Neuronal stem cell (in vitro differentiated cells): ENCODE measurements around the gene SELENOK.

ENCODE experiments used
- DNase-seq: peaks from one replicate; pipeline ENCODE4 v3.0.0-alpha.2; 2013; ENCODE audit warnings: low spot score
- H2AFZ ChIP-seq: one replicate; pipeline ENCODE4 v1.6.1; 2013; ENCODE audit warnings: mild to moderate bottlenecking, low read length, inconsistent platforms
- H2AK5ac ChIP-seq: 2 replicates; pipeline ENCODE4 v1.6.1; 2013; ENCODE audit warnings: low read depth, mild to moderate bottlenecking, inconsistent platforms, low read length, moderate library complexity, mixed read lengths
- H2BK120ac ChIP-seq: 2 replicates; pipeline ENCODE4 v1.6.1; 2013; ENCODE audit warnings: low read depth, mild to moderate bottlenecking, inconsistent platforms, low read length, moderate library complexity, mixed read lengths
- H2BK12ac ChIP-seq: one replicate; pipeline ENCODE4 v1.6.1; 2013; ENCODE audit warnings: low read length, inconsistent platforms
- H2BK15ac ChIP-seq: 2 replicates; pipeline ENCODE4 v1.6.1; 2013; ENCODE audit warnings: mild to moderate bottlenecking, low read length, inconsistent platforms, mixed read lengths
- H2BK5ac ChIP-seq: one replicate; pipeline ENCODE4 v1.6.1; 2013; ENCODE audit warnings: inconsistent platforms, mild to moderate bottlenecking, low read length, moderate library complexity
- H3K14ac ChIP-seq: one replicate; pipeline ENCODE4 v1.6.1; 2013; ENCODE audit warnings: low read length, inconsistent platforms
- H3K18ac ChIP-seq: 2 replicates; pipeline ENCODE4 v1.6.1; 2013; ENCODE audit warnings: low read length, inconsistent platforms
- H3K23ac ChIP-seq: 2 replicates; pipeline ENCODE4 v1.6.1; 2013; ENCODE audit warnings: low read depth, mild to moderate bottlenecking, mixed read lengths, low read length, inconsistent platforms; ENCODE audit not compliant: poor library complexity
- H3K27ac ChIP-seq: replicated peaks from 3 replicates; pipeline ENCODE4 v1.5.1; 2013; ENCODE audit warnings: low read length, inconsistent platforms
- H3K27me3 ChIP-seq, 3 experiments: 2 replicates each; pipeline ENCODE4 v1.6.1; 2013; ENCODE audit warnings: low read length in 3 of 3, mild to moderate bottlenecking in 2 of 3, inconsistent platforms in 1 of 3, low read depth in 1 of 3, mixed read lengths in 1 of 3, moderate library complexity in 1 of 3; ENCODE audit not compliant: control insufficient read depth in 3 of 3, insufficient read depth in 3 of 3
- H3K36me3 ChIP-seq, 2 donors: replicated peaks in 1 of 2; 2 replicates each; pipeline ENCODE4 v1.6.1; 2013; ENCODE audit warnings: low read length in 2 of 2; ENCODE audit not compliant: control insufficient read depth in 2 of 2, insufficient read depth in 2 of 2
- H3K4ac ChIP-seq: 2 replicates; pipeline ENCODE4 v1.6.1; 2013; ENCODE audit warnings: inconsistent platforms, mild to moderate bottlenecking, low read length, moderate library complexity
- H3K4me1 ChIP-seq, 2 donors: 1 replicate in 1 of 2; 2 replicates in 1 of 2; pipeline ENCODE4 v1.6.1; 2013; ENCODE audit warnings: low read length in 2 of 2, low read depth in 1 of 2; ENCODE audit not compliant: control insufficient read depth in 2 of 2, insufficient read depth in 1 of 2
- H3K4me2 ChIP-seq: one replicate; pipeline ENCODE4 v1.6.1; 2013; ENCODE audit warnings: mild to moderate bottlenecking, low read length, inconsistent platforms; ENCODE audit not compliant: insufficient read depth, poor library complexity, severe bottlenecking
- H3K4me3 ChIP-seq, 2 donors: 2 replicates each; pipeline ENCODE4 v1.5.1; 2013; ENCODE audit warnings: low read length in 2 of 2, mild to moderate bottlenecking in 2 of 2, inconsistent platforms in 1 of 2, moderate library complexity in 1 of 2
- H3K79me1 ChIP-seq: one replicate; pipeline ENCODE4 v1.6.1; 2013; ENCODE audit warnings: low read depth, mild to moderate bottlenecking, inconsistent platforms, low read length, moderate library complexity
- H3K9ac ChIP-seq: one replicate; pipeline ENCODE4 v1.6.1; 2013; ENCODE audit warnings: mild to moderate bottlenecking, low read depth, low read length, inconsistent platforms; ENCODE audit not compliant: poor library complexity
- H3K9me3 ChIP-seq, 2 donors: replicated peaks in 1 of 2; 2 replicates each; pipeline versions ENCODE3 to v1.6.1; 2013; ENCODE audit warnings: low read length in 2 of 2, mild to moderate bottlenecking in 2 of 2, inconsistent platforms in 1 of 2, low read depth in 1 of 2, mixed read lengths in 1 of 2, moderate library complexity in 1 of 2; ENCODE audit not compliant: control insufficient read depth in 2 of 2, insufficient read depth in 1 of 2
- H4K8ac ChIP-seq: one replicate; pipeline ENCODE4 v1.6.1; 2013; ENCODE audit warnings: low read depth, mild to moderate bottlenecking, inconsistent platforms, low read length, moderate library complexity
- H4K91ac ChIP-seq: one replicate; pipeline ENCODE4 v1.6.1; 2013; ENCODE audit warnings: low read length, low read depth, mild to moderate bottlenecking, inconsistent platforms; ENCODE audit not compliant: poor library complexity
- WGBS, 2 donors: extraction: QIAGEN DNeasy Blood & Tissue Kit; methylation state at CpG; one replicate each; pipeline ENCODE4 v1.1.7; 2013; ENCODE audit warnings: missing lambda C conversion rate in 2 of 2, mixed read lengths in 1 of 2; ENCODE audit not compliant: insufficient read length in 2 of 2, insufficient replicate concordance in 1 of 2; ENCODE audit errors: extremely low coverage in 2 of 2; 5-methylcytosine and 5-hydroxymethylcytosine counted together

The SELENOK gene

DNA sequence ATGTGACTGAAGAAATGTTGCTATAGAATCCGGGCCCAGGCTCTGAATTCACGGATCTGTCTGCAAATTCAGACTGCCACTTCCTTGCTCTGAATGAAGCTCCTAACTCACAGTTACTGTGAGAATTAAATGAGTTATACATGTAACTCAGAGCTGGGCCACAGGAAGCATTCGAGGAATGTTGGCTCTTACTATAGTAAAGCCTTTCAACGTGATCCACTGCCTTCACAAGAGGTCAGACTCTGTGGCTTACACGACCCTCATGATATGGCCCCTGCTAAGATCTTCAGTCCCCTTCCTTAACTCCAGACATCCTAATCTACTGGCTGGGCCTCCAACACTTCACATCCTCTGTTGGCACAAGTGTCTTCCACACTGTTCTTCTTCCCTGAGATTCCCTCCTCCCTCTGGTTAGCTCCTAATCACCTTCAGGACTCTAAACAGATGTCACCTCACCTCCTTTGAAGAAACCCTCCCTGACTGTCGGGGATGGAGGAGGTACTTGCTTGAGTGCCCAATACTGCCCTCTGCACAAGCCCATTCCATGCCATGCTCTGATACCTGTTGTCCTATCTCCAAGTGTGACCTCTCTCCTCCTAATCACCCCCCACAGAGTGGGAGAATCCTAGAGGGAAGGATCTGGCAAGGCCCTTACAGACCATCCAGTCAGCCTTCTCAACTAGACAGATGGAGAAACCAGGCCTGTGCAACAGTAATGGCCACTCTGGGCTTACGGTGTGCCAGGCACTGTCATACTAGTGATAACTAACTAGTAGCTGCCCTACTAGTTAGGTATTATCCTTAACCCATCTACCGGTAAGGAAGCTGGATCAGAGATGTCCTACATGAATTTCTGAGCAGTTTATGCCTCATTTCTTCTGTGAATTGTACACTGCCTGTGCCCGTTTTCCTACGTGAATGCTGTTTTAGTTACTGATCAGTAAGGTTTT, 11.0 kb downstream of the SELENOK start:
- H4K8ac ChIP-seq = no peak overlapping the region
- H2BK5ac ChIP-seq = no peak overlapping the region
- no peak overlapping the region for H4K91ac ChIP-seq
- H3K4me2 ChIP-seq = peak overlapping the region; percentile 56
- no peaks in the 10 kb centered on the region for H3K9me3 ChIP-seq
- H3K4me3 ChIP-seq = peak overlapping the region; percentile 62 to 74
- no CpG with 5 or more reads among the region's 10 CpGs for WGBS, 2 donors
- no peak overlapping the region for H2BK12ac ChIP-seq
- H3K23ac ChIP-seq = no peak overlapping the region
- H3K18ac ChIP-seq = no peak overlapping the region
- no peak overlapping the region for H2AK5ac ChIP-seq
- DNase-seq = no peak
- H3K27me3 ChIP-seq = no peaks in the 10 kb centered on the region
- H2BK120ac ChIP-seq = no peak overlapping the region
- peaks cover 6 to 11% of the 10 kb centered on the region in 2 donors for H3K4me1 ChIP-seq
- H3K36me3 ChIP-seq = peaks cover 17 to 75% of the 10 kb centered on the region in 2 donors
- no peak overlapping the region for H3K9ac ChIP-seq
- no peak overlapping the region for H2AFZ ChIP-seq
- no peak overlapping the region for H3K14ac ChIP-seq
- H3K4ac ChIP-seq = no peak overlapping the region
- H3K27ac ChIP-seq = no peak overlapping the region
- no peaks in the 10 kb centered on the region for H3K79me1 ChIP-seq
- H2BK15ac ChIP-seq = no peak overlapping the region

DNA sequence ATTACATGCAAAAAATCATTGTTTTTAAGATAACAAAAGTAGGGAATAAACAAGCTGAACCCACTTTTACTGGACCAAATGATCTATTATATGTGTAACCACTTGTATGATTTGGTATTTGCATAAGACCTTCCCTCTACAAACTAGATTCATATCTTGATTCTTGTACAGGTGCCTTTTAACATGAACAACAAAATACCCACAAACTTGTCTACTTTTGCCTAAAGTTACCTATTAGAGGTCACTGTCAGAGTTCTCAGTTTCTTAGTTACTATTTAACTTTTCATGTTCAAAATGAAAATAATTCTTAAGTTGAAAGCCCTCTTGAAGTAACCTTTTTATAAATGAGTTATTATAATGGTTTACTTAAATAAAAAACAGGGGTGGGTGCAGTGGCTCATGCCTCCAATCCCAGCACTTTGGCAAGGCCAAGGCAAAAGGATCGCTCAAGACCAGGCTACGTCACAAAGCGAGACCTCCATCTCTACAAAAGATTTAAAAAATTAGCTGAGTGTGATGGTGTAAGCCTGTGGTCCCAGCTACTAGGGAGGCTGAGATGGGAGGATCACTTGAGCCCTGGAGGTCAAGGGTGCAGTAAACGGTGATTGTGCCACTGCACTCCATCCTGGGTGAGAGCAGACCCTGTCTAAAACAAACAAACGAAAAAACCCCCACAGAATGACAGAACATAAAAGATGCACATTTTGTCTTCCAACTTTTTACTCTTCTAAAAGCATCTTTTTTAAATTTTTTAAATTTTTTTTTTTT, 25.7 kb downstream of the SELENOK start:
- Histone ChIP-seq H3K4me2 (no peak overlapping the region), H4K8ac (no peak overlapping the region), H3K4me3 (no peak overlapping the region), H3K27me3 (no peaks in the 10 kb centered on the region), H2BK120ac (no peak overlapping the region), H2AK5ac (no peak overlapping the region), H3K4me1 (no peaks in the 10 kb centered on the region), H3K23ac (no peak overlapping the region), H3K27ac (no peak overlapping the region), H3K9me3 (no peaks in the 10 kb centered on the region), H3K14ac (no peak overlapping the region), H4K91ac (no peak overlapping the region), H2BK5ac (no peak overlapping the region), H3K36me3 (peaks cover 27 to 95% of the 10 kb centered on the region in 2 donors), H3K79me1 (no peaks in the 10 kb centered on the region), H2BK12ac (no peak overlapping the region), H3K18ac (no peak overlapping the region), H3K9ac (no peak overlapping the region), H2BK15ac (no peak overlapping the region), H3K4ac (no peak overlapping the region), H2AFZ (no peak overlapping the region)
- no CpG with 5 or more reads among the region's 5 CpGs for WGBS, 2 donors
- no peak for DNase-seq

DNA sequence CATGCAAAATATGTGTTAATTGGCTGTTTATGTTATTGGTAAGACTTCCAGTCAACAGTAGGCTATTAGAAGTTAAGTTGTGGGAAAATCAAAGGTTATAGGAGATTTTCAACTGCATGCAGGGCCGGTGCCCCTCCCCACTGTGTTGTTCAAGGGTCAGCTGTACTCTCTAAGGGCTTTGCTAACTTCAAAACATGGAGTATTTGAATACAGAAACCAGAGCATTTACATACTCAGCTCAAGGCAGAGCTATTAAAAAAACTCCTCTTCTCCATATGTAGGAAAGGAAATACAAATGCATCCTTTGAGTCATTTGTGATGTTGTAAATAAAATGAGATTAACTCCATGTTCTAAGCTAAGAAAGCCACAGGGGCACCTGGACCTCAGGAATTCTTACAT, 28.5 kb downstream of the SELENOK start:
- Histone ChIP-seq H2BK12ac (no peak overlapping the region), H3K27me3 (no peaks in the 10 kb centered on the region), H3K9me3 (no peaks in the 10 kb centered on the region), H2BK15ac (no peak overlapping the region), H2BK120ac (no peak overlapping the region), H3K23ac (no peak overlapping the region), H3K4ac (no peak overlapping the region), H3K9ac (no peak overlapping the region), H3K4me3 (no peak overlapping the region), H2AFZ (no peak overlapping the region), H2BK5ac (no peak overlapping the region), H4K91ac (no peak overlapping the region), H3K79me1 (no peaks in the 10 kb centered on the region), H4K8ac (no peak overlapping the region), H3K18ac (no peak overlapping the region), H3K27ac (no peak overlapping the region), H3K36me3 (peaks cover 14 to 97% of the 10 kb centered on the region in 2 donors), H3K4me1 (no peaks in the 10 kb centered on the region), H2AK5ac (no peak overlapping the region), H3K4me2 (no peak overlapping the region), H3K14ac (no peak overlapping the region)
- no CpG with 5 or more reads among the region's 1 CpG for WGBS, 2 donors
- DNase-seq = no peak

DNA sequence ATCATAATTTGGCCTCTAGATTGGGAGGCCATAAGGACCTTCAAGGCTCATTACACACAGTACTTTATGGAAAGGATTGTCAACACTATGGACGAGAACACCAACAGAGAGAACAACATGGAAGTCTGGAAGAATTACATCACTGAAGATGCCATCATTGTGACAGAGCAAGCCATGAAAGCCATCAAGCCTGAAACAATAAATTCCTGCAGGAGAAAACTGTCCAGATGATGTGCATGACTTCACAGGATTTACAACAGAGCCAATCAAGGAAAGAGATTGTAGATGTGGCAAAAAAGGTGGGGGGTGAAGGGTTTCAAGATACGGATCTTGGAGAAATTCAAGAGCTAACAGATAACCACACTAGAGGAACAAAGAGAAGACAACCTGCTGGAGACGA, 29.4 kb downstream of the SELENOK start:
- no peak overlapping the region for H3K27ac ChIP-seq
- no peak overlapping the region for H2BK5ac ChIP-seq
- H2BK15ac ChIP-seq = no peak overlapping the region
- no peak overlapping the region for H3K9ac ChIP-seq
- H3K23ac ChIP-seq = no peak overlapping the region
- no peak overlapping the region for H4K8ac ChIP-seq
- H3K27me3 ChIP-seq = no peaks in the 10 kb centered on the region
- no CpG with 5 or more reads among the region's 3 CpGs for WGBS, 2 donors
- H2AK5ac ChIP-seq = no peak overlapping the region
- no peaks in the 10 kb centered on the region for H3K79me1 ChIP-seq
- H4K91ac ChIP-seq = no peak overlapping the region
- no peak for DNase-seq
- H2BK12ac ChIP-seq = no peak overlapping the region
- H3K4ac ChIP-seq = no peak overlapping the region
- peaks cover 11 to 95% of the 10 kb centered on the region in 2 donors for H3K36me3 ChIP-seq
- no peak overlapping the region for H3K14ac ChIP-seq
- H3K4me2 ChIP-seq = no peak overlapping the region
- no peaks in the 10 kb centered on the region for H3K9me3 ChIP-seq
- H3K4me3 ChIP-seq = no peak overlapping the region
- H2AFZ ChIP-seq = no peak overlapping the region
- H3K18ac ChIP-seq = no peak overlapping the region
- H2BK120ac ChIP-seq = no peak overlapping the region
- H3K4me1 ChIP-seq = no peaks in the 10 kb centered on the region
